ENCODE data around the gene CDV3.

CDV3 gene

DNA sequence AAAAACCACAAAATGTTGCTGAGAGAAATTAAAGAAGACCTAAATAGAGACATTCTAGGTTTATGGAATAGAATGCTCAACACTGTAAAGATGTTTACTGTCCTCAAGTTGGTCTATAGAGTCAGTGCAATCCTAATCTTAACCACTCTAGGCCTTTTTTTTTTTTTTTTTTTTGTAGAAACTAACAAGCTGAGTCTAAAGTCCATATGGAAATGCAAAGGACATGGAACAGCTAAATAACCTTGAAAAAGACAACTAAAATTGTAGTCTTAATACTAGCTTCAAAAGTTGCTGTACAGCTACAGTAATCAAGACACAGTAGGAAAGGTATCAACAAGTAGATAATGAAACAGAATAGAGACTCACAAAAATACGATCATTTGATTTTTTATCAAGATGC, 32.9 kb downstream of the CDV3 start:
- DNase-seq (ENCODE audit: low read depth in 2 of 2): no peak

DNA sequence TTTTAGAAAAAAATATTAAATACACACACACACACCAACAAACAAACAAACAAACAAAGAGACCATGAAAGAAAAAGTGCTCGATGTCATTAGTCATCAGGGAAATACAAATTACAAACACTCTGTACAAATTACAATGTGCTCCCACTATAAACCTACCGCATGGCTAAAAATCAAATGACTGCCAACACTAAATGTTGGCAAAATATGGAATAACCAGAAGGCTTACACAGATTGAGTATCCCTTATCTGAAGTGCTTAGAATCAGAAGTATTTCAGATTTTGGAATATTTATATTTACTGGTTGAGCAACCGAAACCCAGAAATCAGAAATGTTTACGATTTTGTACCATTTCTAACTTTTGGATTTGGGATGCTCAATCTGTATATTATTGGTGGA, 33.4 kb downstream of the CDV3 start:
- DNase-seq (ENCODE audit: low read depth in 2 of 2): no peak

DNA sequence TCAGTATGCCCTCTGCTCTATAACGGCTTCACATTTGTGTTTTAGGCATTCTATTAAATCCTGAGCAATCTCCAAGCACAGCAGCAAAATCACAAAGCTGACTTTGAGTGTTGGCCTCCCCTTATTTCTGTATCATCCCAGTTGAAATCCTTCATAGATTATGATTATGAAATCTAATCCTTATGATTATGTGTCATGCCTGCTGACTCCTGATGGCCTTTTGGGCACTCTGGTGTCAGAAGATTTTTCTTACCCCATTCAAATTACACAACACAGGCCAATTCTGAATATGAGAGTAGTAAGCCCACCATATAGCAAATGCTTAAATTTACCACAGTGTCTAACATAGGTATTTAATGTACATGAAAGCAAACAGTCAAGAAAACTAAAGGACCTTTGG, 34.3 kb downstream of the CDV3 start:
- DNase-seq (ENCODE audit: low read depth in 2 of 2): no peak

DNA sequence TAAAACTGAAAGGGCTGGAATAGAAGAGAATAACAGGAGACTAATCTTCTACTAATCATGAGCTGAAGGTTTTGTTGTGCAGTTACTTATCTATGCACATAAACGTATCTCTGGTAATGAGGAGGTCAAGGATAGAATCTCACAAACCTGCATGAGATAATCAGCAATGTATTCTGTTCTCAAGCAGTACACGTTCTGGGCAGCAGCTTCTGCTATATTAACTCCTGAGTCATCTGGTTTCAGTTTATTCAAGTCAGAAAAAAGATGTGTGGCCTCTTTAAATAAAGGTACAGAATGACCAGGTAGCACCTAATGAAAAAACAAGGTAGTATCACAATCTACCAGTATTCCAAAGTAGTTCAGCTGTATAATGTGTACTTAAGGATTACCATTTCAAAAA, 34.9 kb downstream of the CDV3 start:
- no peak for DNase-seq (ENCODE audit: low read depth in 2 of 2)

- peak; percentile 36 to 40 for DNase-seq (ENCODE audit: low read depth in 2 of 2)
Observed at GRCh38 chr3:133610031-133610430, 36.5 kb downstream of the CDV3 start.

DNA sequence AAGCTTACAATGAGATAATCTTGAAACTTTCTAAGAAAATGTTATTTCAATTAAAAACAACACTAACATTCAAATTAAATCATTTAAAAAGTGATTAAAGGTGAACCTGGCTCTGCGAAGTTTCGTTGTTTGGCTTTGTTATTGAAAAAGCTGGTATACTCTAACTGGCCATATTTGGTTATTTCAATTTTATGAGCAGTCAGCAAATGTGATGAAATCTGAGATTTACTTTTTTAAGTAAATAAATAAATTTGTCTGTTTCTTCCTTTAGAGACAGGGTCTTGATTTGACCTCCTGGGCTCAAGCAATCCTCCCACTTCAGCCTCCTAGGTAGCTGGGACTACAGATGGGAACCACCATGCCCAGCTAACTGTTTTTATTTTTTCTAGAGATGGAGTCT, 38.0 kb downstream of the CDV3 start:
- no peak for DNase-seq (ENCODE audit: low read depth in 2 of 2)

GRCh38 chr3:133620066-133620784, 46.7 kb downstream of the CDV3 start:
- no peak for DNase-seq (ENCODE audit: low read depth in 2 of 2)

DNA sequence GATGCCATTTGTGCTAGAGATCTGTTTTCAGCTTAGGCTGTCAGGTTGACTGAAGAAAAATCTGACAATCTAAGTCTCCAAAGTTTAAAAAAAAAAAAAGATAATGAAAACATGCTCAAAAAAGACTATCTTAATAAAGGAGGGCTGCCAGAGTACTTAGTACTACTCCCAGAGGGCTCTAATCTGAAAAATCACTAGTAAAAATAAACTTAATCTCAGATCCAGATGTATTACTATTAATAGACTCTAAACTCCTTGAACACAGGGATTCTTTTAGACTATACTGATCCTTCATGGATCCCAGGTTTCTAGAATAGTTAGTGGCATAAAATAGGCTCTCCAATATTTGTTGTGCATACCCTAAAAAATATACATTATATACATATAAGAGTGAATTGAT, 54.3 kb downstream of the CDV3 start:
- no peak for DNase-seq (ENCODE audit: low read depth in 2 of 2)

DNA sequence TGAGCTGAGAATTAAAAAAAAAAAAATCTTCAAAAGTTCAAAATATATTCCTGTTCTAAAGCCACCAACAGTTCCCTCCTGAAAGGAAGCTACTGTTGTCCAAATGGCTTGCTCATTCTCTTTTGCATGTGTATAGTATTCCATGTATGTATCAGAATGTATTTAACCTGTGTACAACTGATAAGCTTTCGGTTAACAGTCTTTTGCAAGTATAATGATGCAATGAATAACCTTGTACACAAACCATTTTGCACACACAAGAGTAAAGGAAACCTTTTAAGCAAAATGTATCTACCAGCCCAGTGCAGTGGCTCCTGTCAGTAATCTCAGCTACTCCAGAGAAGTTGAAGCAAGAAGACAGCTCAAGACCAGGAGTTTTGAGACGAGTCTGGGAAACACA, 55.7 kb downstream of the CDV3 start:
- DNase-seq (ENCODE audit: low read depth in 2 of 2): no peak

- DNase-seq (ENCODE audit: low read depth in 2 of 2): no peak
Observed at GRCh38 chr3:133633439-133633838, 60.0 kb downstream of the CDV3 start.

Data from fibroblast of skin of left biceps (primary cell).